ENCODE data around the gene PPARA.
"Not testable (repeated sequence)": the region's sequence is repeated elsewhere in the genome, so short reads cannot be mapped to it uniquely, and the experiment has no call there.

PPARA gene

DNA sequence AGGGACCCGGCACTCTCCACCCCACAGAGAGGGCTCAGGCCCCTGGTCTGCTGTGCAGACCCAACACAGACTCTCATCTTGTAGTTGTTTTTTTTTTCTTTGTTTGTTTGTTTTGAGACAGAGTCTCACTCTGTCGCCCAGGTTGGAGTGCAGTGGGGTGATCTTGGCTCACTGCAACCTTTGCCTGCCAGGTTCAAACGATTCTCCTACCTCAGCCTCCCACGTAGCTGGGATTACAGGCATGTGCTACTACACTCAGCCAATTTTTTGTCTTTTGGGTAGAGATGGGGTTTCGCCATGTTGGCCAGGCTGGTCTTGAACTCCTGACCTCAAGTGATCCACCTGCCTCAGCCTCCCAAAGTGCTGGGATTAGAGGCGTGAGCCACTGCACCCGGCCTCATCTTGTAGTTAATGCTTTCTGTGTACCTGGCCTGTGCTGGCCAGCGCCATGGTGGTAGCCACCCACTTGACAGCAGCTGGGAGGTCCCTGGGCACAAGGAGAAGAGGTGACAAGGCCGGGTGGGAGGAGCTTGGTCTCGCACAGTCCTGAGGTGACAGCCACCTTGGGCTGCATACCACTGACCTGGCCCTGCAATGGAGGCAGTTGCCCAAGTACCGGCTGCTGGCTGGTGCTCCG lies 18.0 kb upstream of the PPARA start:
- not testable (repeated sequence) for H3K27ac Mint-ChIP-seq, DNase-seq, H3K9me3 Mint-ChIP-seq, ATAC-seq, H3K4me1 Mint-ChIP-seq, H3K4me3 Mint-ChIP-seq, H3K27me3 Mint-ChIP-seq

DNA sequence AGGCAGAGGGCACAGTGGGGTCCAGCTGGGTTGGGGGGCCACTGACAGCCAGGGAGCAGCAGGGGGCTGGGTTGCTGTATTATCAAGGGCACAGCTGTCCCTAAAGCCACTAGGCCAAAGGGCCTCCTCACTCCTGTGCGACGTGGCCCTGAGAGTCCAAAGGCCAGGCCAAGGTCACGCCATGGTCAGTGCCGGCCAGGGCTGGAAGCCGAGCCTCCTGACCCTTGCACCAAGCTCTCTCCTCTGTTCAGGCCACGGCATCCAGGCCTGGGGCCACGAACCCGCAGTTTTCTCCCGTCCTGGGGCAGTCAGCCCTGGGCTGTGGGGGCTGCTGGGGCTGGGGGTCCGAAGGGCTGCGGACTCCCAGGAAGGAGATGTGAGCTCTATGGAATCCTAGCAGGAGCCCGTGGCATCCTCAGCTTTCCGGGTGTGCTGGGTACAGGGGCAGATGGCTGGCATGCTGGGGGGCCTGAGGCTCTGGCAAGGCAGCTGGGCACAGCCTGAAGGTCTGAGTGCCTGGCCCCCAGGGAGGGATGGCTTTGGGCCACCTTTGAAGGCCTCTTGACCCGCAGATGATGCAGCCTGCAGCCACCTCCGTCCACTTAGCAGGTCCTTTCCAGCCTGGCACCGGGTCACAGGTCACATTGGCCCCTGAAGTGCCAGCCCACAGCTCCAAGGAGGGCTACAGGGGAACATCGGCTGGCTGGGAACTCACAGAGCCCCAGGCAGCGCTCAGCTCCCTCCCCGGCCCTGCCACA lies 17.3 kb upstream of the PPARA start:
- no peak overlapping the region for H3K4me3 Mint-ChIP-seq
- ATAC-seq (no peak), DNase-seq (no peak)
- H3K9me3 Mint-ChIP-seq, result no peaks in the 10 kb centered on the region
- no peak overlapping the region for H3K27ac Mint-ChIP-seq
- H3K27me3 Mint-ChIP-seq, result no peaks in the 10 kb centered on the region
- H3K4me1 Mint-ChIP-seq, result peaks cover 5% of the 10 kb centered on the region

DNA sequence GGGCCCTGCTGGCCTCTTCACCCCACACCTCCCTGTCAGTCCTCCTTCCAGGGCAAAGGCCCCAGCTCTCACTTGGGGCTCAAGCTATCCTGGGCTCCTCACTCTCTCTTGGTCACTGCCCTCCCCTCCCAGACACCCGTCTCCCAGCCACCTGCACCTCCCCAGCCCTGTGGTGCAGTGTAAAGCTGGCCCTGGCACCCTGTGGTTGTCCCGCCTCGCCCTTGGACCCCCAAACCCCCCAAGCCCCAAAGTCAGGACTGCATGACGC lies 16.8 kb upstream of the PPARA start:
- Mint-ChIP-seq H3K27ac (no peak overlapping the region), H3K4me3 (no peak overlapping the region), H3K4me1 (peaks cover 5% of the 10 kb centered on the region), H3K9me3 (no peaks in the 10 kb centered on the region), H3K27me3 (no peaks in the 10 kb centered on the region)
- ATAC-seq (no peak), DNase-seq (no peak)

DNA sequence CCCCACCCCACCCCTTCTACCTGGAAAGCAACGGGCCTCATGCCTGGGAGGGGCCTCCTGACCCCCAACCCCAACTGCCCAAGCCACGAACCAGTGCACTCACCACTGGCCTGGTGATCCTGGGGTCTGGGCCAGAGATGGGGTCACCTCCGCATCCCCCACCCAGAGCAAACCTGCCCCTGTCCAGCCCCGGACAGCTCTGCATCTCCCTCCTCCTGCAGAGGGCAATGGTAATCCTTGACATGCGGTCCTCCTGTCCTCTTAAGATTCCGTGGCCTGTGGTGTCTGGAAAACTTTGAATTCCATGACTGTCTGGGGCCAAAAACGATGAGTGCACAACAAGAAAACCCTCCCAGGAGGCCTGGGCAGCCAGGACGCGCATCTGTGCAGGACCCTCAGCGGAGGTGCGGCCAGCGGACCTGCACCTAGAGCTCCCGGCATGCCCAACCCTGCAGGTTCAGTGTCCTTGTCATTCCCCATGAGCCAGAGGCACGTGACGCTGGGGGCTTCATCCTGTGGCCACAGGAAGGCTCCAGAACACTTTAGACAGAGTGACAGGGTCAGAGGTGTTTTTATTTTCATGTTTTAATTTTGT lies 16.1 kb upstream of the PPARA start:
- H3K27me3 Mint-ChIP-seq, result no peaks in the 10 kb centered on the region
- ATAC-seq (no peak), DNase-seq (no peak)
- H3K9me3 Mint-ChIP-seq, result no peaks in the 10 kb centered on the region
- H3K4me1 Mint-ChIP-seq, result peaks cover 3% of the 10 kb centered on the region
- no peak overlapping the region for H3K4me3 Mint-ChIP-seq
- no peak overlapping the region for H3K27ac Mint-ChIP-seq

DNA sequence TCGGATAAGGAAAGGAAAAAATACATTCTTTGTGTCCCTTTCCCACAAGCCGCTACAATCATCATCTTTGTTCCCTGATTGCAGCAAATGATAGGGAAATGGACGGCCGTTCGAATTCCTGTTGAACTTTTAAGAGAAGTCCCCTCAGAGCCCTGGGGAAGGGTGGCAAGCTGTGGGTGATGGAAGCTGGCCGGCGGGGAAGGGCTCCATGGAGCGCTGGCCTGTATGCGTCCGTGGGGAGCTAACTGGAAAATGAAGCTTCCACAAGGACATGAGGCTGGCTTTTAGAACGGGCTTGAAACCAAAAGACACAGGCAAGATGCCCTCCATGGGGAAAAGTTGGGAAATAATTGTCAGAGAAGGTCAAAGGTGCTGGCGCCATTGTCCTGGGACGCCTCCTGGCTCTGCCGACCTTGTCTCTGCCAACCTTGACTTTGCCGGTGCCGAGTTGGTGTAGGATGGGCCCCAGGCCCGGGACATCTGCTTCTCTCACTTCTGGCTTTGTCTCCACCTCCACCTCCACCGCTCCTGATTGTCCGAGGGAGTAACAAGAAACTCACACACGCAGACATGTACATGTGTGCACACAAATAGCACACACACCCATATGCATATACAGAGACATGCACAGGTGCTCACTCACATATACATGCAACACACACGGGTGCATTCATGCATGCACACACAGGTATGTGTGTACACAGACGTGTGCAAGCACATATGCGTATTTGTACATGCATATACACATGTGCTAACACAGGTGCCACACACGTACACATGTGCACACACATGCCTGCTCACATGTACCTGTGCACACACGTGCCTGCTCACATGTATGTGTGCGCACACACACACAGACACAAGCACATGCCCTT lies 14.5 kb upstream of the PPARA start:
- Mint-ChIP-seq H3K9me3 (no peaks in the 10 kb centered on the region), H3K4me3 (no peak overlapping the region), H3K4me1 (no peaks in the 10 kb centered on the region), H3K27ac (no peak overlapping the region), H3K27me3 (no peaks in the 10 kb centered on the region)
- DNase-seq, result no peak
- ATAC-seq, result no peak

DNA sequence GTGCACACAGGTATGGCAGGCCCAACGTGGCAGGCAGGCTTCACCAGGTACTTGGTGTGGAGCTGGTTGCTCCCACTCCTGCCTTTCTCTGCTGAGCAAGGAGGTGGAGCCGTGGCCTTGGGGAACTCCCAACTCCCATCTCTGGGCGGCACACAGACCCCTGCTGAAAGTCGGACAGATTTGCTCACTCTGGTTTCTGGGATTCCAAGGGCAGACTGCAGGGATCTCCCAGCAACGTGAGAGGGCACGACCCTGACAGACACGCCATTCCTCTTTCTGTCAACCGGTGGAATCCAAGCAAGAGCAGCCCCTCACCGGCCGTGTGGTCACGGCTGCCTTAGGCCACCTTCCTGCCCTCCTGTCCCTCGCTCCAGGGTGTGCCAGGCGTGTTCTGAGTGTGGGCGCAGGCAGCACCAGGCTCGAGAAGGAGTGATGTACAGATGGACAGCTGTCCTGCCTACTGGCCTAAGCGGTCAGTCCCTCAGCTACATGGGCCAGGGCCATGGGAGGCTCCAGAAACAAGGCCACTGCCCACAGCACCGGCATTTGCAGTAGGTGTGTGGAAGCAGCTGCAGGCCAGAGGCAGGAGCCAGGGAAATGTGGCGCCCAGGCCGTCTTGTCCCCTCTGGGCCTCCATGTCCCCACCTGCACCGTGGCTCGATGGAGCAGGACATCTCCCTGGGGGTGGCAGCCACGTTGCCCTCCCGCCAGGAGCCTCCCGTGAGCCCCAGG lies 13.7 kb upstream of the PPARA start:
- no peak overlapping the region for H3K27ac Mint-ChIP-seq
- ATAC-seq (no peak), DNase-seq (no peak)
- no peaks in the 10 kb centered on the region for H3K27me3 Mint-ChIP-seq
- no peaks in the 10 kb centered on the region for H3K9me3 Mint-ChIP-seq
- H3K4me1 Mint-ChIP-seq, result no peaks in the 10 kb centered on the region
- H3K4me3 Mint-ChIP-seq, result no peak overlapping the region

DNA sequence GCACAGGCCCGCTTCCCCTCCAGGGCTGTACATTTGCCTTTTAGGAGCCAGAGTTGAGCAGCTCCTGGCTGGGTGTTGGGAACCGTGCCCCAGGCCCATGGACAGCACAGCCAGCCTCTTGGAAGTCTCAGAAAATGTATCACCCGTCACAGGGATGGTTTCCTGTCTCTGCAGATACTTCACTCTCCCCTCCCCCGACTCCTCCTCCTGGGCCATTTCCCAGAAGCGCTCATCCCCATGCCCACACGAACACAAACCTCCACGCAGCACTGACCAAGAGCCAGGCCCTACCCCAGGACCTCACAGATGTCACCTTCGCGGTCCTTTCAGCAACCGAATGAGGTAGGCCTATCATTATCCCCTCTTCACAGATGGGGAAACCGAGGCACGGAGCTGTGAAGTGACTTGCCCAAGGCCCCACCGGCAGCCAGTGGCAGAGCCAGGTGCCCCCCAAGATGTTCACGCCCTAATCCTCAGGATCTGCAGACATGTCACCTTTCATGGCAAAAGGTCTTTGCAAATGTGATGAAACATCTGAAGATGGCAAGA lies 13.0 kb upstream of the PPARA start:
- Mint-ChIP-seq H3K9me3 (no peaks in the 10 kb centered on the region), H3K27me3 (no peaks in the 10 kb centered on the region), H3K4me1 (no peaks in the 10 kb centered on the region), H3K27ac (no peak overlapping the region), H3K4me3 (no peak overlapping the region)
- no peak for DNase-seq
- no peak for ATAC-seq

DNA sequence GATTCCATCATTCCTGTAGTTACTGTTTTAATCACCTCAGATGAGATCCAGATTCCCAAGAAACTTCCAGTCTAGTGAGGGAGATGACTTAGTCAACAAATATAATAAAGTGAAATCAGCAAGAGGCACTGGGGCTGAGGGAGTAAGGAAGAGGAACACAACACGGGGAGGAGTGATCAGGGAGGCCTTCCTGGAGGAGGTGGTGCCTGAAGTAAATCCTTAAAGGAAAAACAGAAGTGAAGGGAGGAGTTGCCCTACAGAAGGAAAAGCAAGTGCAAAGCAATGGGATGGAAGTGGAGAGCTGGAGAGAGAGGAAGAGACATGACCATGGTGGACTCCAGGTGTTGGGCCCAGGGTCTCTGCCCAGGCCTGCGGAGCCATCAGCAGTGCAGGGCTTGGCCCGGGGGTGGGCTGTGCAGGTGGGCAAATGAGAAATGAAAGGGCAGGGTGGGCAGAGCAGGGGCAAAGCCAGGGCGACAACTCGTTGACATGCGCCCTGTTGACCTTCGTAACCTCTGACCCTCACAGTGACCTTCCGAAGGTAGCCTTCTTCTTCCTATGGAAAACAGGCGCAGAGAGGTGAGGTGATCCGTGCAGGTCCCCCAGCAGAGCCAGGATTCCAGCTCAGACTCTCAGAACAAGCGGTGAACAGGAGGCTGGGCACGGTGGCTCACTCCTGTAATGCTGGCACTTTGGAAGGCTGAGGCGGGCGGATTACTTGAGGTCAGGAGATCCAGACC lies 12.1 kb upstream of the PPARA start:
- no peaks in the 10 kb centered on the region for H3K9me3 Mint-ChIP-seq
- ATAC-seq (no peak), DNase-seq (no peak)
- H3K4me3 Mint-ChIP-seq, result no peak overlapping the region
- no peaks in the 10 kb centered on the region for H3K27me3 Mint-ChIP-seq
- H3K27ac Mint-ChIP-seq, result peak overlapping the region in 1 of 2 donors; percentile 9
- no peaks in the 10 kb centered on the region for H3K4me1 Mint-ChIP-seq

DNA sequence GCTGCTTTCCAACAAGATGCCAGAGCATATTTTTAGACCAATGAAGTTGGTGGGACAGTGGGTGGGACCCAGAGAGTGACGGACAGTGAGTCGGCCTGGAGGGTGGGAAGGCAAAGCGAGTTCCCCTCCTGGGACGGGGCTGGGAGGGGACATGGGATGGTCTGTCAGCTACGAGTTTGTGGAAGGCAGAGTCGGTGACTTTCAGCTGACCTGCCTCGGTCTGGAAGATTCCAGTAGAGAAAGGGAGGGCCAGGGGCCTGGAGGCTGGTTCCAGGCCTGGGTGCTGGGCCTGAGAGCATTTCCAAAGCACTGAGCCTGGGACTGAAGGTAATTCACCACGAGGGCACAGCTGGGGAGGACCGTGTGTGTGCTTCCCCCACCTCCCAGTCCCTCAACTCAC lies 10.9 kb upstream of the PPARA start:
- H3K4me3 Mint-ChIP-seq, ATAC-seq, H3K27me3 Mint-ChIP-seq, H3K27ac Mint-ChIP-seq, H3K9me3 Mint-ChIP-seq, H3K4me1 Mint-ChIP-seq, DNase-seq: not testable (repeated sequence)

DNA sequence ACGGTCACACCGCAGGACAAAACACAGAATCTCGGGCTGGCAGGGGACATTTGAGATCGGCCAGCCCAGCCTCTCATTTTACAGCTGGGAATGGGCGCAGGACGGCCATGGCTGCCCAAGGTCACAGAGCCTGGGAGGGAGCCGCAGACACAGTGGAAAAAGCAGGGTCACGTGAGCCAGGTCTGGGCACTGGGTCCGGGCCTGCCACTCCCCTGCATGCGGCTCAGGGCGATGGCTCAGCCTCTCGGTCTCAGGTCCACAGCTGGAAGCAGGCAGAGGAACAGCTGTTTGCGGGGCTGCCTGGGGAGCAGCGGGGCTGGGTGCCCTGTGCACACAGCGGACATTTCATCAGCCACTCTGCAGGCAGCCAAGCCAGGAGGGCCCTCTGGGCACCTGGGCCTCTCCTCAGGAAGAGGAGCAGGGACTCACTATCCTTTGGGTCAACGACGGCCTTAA lies 10.4 kb upstream of the PPARA start:
- no peak overlapping the region for H3K4me3 Mint-ChIP-seq
- H3K27ac Mint-ChIP-seq, result no peak overlapping the region
- no peak for DNase-seq
- no peak for ATAC-seq
- no peaks in the 10 kb centered on the region for H3K9me3 Mint-ChIP-seq
- H3K4me1 Mint-ChIP-seq, result no peaks in the 10 kb centered on the region
- no peaks in the 10 kb centered on the region for H3K27me3 Mint-ChIP-seq

DNA sequence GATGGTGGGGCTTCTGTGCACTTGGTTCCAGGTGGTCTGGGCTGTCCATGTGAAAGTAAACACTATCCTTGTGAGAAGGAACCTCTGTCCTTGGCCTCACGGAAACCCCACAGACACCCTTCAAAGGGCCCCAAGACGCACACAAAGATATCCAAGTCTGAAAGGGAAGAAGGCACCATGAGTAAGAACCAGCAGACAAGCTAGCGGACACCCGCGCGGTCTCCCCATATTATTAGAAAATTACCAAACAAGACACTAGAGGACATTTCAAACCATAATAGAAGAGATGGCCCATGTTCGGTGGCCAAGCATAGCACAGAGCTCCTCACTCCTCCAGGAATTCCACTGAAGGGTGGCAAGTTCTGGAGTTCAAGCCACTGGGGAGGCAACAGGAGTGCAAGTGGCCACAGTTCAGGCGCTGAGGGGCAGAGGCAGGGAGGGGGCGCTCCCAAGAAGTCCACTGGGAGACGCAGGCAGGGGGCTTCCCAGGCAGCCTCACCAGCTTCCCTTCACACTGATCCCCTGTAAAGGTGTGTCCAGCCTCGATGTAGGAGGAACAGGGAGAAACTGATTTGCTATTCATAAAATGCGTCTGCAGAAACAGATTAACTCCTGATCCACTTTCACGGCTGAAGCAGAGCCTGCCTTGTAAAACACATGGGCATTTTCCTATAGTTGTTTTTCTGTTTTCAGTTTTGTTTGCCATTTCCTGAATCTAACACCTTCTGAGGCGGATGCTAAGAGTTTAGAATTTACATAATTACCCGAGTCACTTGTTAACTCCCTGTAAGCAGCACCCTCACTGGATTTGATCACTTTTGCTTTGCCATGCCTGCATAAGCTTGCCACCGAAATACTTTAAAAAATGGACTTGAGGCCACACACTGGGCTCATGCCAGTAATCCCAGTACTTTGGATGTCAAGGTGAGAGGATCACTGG lies 9.1 kb upstream of the PPARA start:
- no peak overlapping the region for H3K4me3 Mint-ChIP-seq
- no peaks in the 10 kb centered on the region for H3K27me3 Mint-ChIP-seq
- ATAC-seq, result no peak
- H3K4me1 Mint-ChIP-seq, result no peaks in the 10 kb centered on the region
- DNase-seq, result no peak
- no peaks in the 10 kb centered on the region for H3K9me3 Mint-ChIP-seq
- peak overlapping the region in 1 of 2 donors; percentile 66 for H3K27ac Mint-ChIP-seq

DNA sequence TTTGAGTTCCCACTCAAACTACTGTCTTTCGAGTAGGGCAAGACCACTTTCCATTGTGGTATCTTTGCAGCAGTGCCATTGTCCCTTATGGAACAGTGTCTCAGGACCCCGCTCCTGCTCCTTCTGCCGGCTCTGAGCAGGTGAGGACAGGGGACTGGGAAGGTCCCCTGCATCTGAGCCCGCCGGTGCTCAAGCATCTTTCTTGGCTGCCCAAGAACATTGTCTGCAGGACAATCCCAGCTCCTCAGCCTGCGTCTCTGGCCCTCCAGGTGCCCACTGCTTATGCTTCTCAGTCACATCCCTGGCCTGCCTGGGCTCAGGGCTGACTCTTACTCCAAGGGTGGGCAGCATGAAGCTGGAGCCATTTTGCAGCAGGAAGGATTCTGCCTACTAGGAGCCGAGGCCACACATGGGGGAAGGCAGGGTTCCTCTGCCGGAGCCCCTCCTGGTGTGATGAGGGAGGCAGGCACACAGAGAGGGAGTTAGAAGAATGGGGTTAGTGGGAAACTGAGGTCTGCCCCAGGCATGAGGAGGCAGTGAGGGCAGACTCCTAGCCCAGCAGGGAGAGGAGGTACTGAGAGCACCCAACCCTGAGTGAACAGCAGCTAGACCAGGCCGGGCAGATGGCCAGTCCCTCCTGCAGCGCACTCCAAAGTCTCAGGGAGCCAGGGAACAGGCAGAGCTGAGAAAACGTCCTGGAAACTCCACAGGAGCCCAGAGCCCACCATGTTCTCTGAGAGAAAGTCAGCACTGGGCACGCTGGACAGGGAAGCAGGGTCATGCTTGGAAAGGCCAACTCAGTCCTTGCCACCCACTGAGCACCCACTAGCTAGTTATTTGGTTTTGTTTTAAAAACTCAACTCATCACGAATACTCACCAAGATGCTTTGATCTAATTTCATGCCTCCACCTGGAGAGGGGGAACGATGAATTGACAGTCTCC lies 7.5 kb upstream of the PPARA start:
- Mint-ChIP-seq H3K4me3 (no peak overlapping the region), H3K27ac (no peak overlapping the region), H3K27me3 (peaks cover 5% of the 10 kb centered on the region), H3K4me1 (no peaks in the 10 kb centered on the region), H3K9me3 (no peaks in the 10 kb centered on the region)
- DNase-seq, result no peak
- no peak for ATAC-seq
